ENCODE results near the gene ZG16. TPM values are rescaled to one million over a fixed set of nuclear protein-coding genes. Genes with fewer than 3 reads are reported as not detected.

ZG16 gene
- total and polyA plus RNA-seq, 2 experiments from 2014 or later, result not detected

DNA sequence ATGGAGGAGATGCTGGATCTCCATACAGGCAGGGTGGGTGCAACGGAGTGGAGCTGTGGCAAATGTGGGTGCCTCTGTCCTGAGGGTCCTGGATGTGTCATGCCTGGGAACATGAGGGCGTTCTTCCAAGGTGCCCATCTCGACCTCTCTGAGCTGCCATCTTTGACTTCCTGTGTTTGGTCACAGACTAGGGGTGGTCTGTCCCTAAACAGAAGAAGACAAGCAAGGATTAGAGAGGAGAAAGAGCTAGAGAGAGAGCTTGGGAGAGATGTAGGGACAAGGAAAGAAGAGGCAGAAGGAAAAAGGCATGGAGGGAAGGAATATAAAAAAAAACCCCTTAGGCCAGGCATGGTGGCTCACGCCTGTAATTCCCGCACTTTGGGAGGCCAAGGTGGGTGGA lies 3.3 kb upstream of the ZG16 start:
- H3K4me1 Mint-ChIP-seq, result peaks cover 13% of the 10 kb centered on the region
- no peaks in the 10 kb centered on the region for H3K36me3 Mint-ChIP-seq (ENCODE audit: low read depth)
- no peaks in the 10 kb centered on the region for H3F3A ChIP-seq (replicated peaks; ENCODE audit: low read depth)
- DNase-seq (ENCODE audit: low spot score), result no peak
- no peak overlapping the region for H3K4me3 ChIP-seq
- H3K4me3 Mint-ChIP-seq, result no peak overlapping the region
- no peaks in the 10 kb centered on the region for H3K27me3 ChIP-seq (ENCODE audit: insufficient read depth)
- H3K9me2 ChIP-seq (ENCODE audit: insufficient read depth), result peaks cover 5% of the 10 kb centered on the region; the same call in 1 of the 2 replicates
- peaks cover 13% of the 10 kb centered on the region for H3K27me3 Mint-ChIP-seq (ENCODE audit: insufficient read depth, low read depth, poor library complexity)
- no peak overlapping the region for H3K27ac Mint-ChIP-seq
- H2AFZ ChIP-seq, result no peak overlapping the region
- ATAC-seq, result no peak
- H4K20me1 ChIP-seq (replicated peaks; ENCODE audit: insufficient read depth), result no peaks in the 10 kb centered on the region
- H3K27ac ChIP-seq (ENCODE audit: low read depth), result no peak overlapping the region
- no peak overlapping the region for H3K4me2 ChIP-seq
- no peaks in the 10 kb centered on the region for H3K36me3 ChIP-seq (ENCODE audit: insufficient read depth)
- TF ChIP-seq REST (IDR thresholded peaks at IDR 0.05; ENCODE audit: unreplicated experiment) (no peak), EZH2 (IDR thresholded peaks at IDR 0.05; ENCODE audit: low read depth, unreplicated experiment) (no peak), JUNB (IDR thresholded peaks at IDR 0.05; ENCODE audit: unreplicated experiment) (no peak), POLR2AphosphoS5 (IDR thresholded peaks at IDR 0.05; ENCODE audit: low read depth) (no peak), ZNF462 (CRISPR knock-in tag; IDR thresholded peaks at IDR 0.05) (no peak), NANOG (IDR thresholded peaks at IDR 0.05; ENCODE audit: borderline replicate concordance) (no peak), ZNF114 (CRISPR knock-in tag; IDR thresholded peaks at IDR 0.05) (no peak), ETS1 (IDR thresholded peaks at IDR 0.05) (no peak), STAT1 (IDR thresholded peaks at IDR 0.05; ENCODE audit: unreplicated experiment) (no peak), ZNF331 (CRISPR knock-in tag; IDR thresholded peaks at IDR 0.05; ENCODE audit: low read depth) (no peak), CREB1 (CRISPR knock-in tag; IDR thresholded peaks at IDR 0.05; ENCODE audit: low read depth) (no peak), EZH2phosphoT487 (IDR thresholded peaks at IDR 0.05; ENCODE audit: unreplicated experiment) (no peak)
- TF ChIP-seq, protein P1, sequence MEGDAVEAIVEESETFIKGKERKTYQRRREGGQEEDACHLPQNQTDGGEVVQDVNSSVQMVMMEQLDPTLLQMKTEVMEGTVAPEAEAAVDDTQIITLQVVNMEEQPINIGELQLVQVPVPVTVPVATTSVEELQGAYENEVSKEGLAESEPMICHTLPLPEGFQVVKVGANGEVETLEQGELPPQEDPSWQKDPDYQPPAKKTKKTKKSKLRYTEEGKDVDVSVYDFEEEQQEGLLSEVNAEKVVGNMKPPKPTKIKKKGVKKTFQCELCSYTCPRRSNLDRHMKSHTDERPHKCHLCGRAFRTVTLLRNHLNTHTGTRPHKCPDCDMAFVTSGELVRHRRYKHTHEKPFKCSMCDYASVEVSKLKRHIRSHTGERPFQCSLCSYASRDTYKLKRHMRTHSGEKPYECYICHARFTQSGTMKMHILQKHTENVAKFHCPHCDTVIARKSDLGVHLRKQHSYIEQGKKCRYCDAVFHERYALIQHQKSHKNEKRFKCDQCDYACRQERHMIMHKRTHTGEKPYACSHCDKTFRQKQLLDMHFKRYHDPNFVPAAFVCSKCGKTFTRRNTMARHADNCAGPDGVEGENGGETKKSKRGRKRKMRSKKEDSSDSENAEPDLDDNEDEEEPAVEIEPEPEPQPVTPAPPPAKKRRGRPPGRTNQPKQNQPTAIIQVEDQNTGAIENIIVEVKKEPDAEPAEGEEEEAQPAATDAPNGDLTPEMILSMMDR (conservative IDR thresholded peaks at IDR 0.05; ENCODE audit: low read depth in 2 of 2), result no peak
- H3K4me1 ChIP-seq (ENCODE audit: insufficient read depth), result no peaks in the 10 kb centered on the region
- no peaks in the 10 kb centered on the region for H3K79me2 ChIP-seq (replicated peaks; ENCODE audit: insufficient read depth)
- H3K9me3 Mint-ChIP-seq, result no peaks in the 10 kb centered on the region; the same call in 2 of the 3 replicates

Data from GM23338 (cell line).